ENCODE measurements around the gene MID1.

MID1 gene

GRCh38 chrX:10577853-10578252 is 42.5 kb downstream of the MID1 start:
- no peak for DNase-seq (ENCODE audit: low read depth in 2 of 3, low spot score in 1 of 3)

- DNase-seq (ENCODE audit: low read depth in 2 of 3, low spot score in 1 of 3) = no peak
Observed at GRCh38 chrX:10576777-10577447, 43.5 kb downstream of the MID1 start.

- DNase-seq (ENCODE audit: low read depth in 2 of 3, low spot score in 1 of 3) = no peak
Observed at GRCh38 chrX:10576186-10576585, 44.2 kb downstream of the MID1 start.

DNA sequence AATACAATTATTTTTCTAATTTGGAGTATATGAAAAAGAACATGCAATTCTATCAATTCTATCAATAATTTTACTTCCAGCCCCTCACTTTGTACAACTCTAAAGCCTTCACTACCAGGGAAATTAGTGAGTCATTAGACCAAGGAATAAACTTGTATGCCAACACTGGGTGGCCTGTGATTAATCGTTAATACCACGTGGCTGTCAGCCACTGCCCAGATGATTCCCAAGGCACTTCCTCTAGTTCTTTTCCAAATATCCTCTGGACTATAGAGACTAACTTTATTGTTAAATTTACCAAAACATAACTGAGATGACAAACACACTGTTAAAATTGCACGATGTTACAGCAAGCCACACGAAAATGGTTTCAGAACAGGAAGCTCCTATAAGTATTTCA is 45.7 kb downstream of the MID1 start:
- DNase-seq (ENCODE audit: low read depth in 2 of 3, low spot score in 1 of 3) = no peak

GRCh38 chrX:10571260-10571659 is 49.1 kb downstream of the MID1 start:
- no peak for DNase-seq (ENCODE audit: low read depth in 2 of 3, low spot score in 1 of 3)

- DNase-seq (ENCODE audit: low read depth in 2 of 3, low spot score in 1 of 3) = no peak
Observed at GRCh38 chrX:10570601-10571000, 49.8 kb downstream of the MID1 start.

DNA sequence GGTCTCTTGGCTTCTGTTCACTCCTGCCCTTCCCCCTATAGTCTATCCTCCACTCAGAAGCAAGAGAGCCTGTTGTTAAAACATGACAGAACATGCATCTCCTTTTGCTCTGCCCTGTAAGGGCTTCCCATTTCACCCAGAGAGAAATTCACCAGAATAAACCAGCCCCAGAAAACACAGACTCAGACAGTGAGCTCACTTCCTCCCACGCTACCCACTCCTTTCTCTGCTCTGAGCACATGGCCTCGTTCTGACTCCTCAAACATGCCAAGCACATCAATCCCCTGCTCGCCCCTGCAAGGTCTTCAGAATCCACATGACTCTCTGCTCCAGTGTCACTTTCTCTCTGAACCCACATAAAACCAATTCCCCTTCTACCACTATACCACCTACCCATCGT is 50.4 kb downstream of the MID1 start:
- no peak for DNase-seq (ENCODE audit: low read depth in 2 of 3, low spot score in 1 of 3)

DNA sequence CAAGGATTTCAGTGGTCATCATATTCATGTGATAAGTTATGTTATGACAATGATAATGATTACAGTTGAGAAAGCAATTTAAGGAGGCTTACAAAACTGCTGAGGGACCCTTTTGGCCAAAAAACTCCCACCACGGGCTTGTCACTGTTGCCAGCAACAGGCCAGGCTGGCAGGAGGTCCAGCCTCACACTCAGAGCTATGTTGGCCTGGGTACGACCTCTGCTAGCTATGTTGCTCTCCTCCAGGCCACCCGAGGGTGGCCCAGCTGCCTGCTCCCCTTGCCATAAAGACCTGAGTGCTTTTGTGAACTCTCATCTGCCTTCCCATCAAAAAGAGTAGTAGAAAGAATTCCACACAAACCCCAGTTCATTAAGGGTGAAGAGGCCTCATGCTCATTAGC is 52.0 kb downstream of the MID1 start:
- no peak for DNase-seq (ENCODE audit: low read depth in 2 of 3, low spot score in 1 of 3)

GRCh38 chrX:10567136-10567535 is 53.2 kb downstream of the MID1 start:
- DNase-seq (ENCODE audit: low read depth in 2 of 3, low spot score in 1 of 3) = no peak

- DNase-seq (ENCODE audit: low read depth in 2 of 3, low spot score in 1 of 3) = no peak
Observed at GRCh38 chrX:10566716-10567097, 53.7 kb downstream of the MID1 start.

DNA sequence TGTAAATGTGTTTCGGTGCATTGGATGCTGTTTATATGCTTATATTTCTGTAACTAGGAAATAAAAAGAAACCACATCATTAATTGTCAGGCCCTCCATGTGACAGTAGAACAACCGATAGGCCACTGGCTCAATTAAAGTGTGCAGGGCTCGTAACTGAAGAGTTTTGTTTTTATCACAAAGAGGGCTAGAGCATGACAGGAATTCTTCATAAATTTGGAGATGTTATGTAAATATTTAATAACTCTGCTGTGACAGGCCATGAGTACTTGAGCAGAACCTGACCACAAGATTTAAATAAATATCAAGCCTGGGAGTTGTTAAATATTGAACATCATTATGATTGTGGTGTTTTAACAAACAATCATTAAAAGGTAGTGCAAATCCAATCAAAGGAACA is 55.9 kb downstream of the MID1 start:
- DNase-seq (ENCODE audit: low read depth in 2 of 3, low spot score in 1 of 3) = no peak

DNA sequence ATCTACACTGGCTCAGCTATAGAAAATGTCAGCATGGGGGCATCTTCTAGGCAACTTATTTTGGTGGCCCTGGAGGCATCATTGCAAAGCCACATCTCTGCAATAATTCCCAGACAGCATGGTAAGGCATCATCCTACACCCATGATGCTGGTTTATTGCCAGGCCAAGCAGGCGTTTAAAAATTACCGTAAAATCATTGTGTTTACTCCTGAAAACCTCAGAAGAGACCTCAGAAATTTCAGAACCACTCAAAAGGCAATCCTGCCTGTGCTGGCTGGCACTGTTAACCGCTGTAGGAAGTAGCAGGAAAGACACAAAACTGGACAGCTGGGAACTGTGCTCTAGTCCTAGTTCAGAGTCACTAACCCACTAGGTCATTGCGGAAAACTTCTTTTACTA is 63.2 kb downstream of the MID1 start:
- no peak for DNase-seq (ENCODE audit: low read depth in 2 of 3, low spot score in 1 of 3)

DNA sequence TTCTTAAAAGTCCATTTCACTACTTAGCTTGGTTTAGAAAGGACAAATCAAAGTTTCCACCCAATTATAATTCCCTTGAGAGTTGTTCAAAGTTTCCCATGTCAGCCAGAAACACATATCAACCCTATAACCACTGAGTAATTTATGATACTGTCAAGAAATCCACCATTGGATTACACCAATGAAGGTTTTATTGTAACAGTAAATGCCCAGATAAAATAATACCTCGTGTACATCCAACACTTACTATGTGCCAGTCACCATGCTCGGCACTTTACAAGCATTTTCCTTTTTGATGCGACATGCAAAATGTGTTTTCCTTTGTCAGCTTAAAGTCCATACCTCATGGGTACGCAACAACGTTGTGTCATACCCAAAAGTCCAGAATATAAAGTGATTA is 64.0 kb downstream of the MID1 start:
- no peak for DNase-seq (ENCODE audit: low read depth in 2 of 3, low spot score in 1 of 3)

DNA sequence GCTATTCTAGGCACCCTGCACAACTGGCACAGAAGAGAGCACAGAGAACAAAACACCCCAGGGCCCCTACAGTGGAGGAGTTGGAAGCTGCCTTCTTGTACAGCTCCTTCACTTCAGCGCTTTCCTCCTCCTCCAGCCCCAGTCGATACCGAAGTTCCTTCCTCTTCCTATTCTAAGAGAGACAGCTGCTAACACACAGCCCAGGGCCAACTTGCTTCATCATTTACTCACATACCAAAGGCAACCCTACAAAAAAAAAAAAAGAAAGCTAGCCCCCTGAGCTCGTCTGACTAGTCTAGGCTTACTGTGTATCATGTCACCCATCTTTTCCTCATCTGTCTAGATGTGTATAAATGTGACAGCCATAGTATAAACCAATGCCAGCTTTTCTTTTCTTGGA is 64.5 kb downstream of the MID1 start:
- no peak for DNase-seq (ENCODE audit: low read depth in 2 of 3, low spot score in 1 of 3)

GRCh38 chrX:10554612-10555270 is 65.6 kb downstream of the MID1 start:
- no peak for DNase-seq (ENCODE audit: low read depth in 2 of 3, low spot score in 1 of 3)

- no peak for DNase-seq (ENCODE audit: low read depth in 2 of 3, low spot score in 1 of 3)
Observed at GRCh38 chrX:10549280-10549679, 71.1 kb downstream of the MID1 start.

DNA sequence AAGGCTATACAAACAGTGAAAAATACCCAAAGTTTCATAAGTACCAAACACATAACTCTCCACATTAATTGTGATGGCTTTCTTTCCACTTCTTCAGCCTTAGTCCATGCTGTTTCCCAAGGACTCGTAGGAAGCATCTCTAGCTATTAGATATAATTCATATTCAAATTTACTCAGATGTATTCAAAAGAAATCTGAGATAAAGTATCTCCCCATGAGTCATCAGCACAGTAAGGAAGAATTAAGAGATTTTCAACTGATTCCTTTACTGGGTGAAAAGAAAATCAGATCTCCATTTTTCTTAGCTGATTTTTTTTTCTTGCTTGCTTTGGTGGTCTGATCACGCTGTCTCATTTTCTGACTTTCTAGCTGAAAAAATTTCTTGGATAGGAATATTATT is 71.7 kb downstream of the MID1 start:
- DNase-seq (ENCODE audit: low read depth in 2 of 3, low spot score in 1 of 3) = no peak

GRCh38 chrX:10545882-10546281 is 74.5 kb downstream of the MID1 start:
- DNase-seq (ENCODE audit: low read depth in 2 of 3, low spot score in 1 of 3) = no peak

DNA sequence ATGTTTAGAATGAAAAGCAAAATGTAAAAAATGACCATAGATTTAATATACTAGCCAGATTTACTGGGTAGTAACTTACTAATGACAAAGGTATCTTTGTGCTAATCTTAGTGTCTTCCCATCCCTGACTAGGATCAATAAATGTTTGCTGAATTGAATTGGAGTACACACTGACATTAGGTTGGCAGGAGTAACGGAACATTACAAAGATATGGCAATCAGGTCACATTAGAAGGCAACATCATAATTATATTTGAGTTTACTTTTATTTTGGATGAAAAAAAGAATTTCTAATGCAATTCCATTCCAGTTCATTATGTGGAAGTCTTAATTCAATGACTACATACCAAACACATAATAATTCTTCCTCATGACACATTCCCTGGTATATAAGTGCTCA is 77.8 kb downstream of the MID1 start:
- DNase-seq (ENCODE audit: low read depth in 2 of 3, low spot score in 1 of 3) = no peak

DNA sequence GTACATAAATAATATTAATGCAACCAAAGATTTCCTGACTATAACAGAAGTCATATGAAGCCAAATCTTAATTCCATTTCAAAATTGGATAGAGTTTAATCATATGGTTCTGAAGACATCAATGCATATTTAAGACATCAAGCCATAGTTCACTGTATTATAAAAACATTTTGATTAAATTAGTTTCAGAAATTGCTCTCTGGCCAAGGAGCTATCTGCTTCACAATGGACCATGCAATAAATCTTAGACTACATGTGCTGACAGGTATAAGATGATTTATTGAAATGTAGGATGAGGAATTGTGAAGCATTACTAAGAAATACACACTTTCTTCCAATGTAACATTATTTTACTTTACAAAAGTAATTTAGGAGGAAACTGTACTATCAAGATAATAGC is 81.6 kb downstream of the MID1 start:
- no peak for DNase-seq (ENCODE audit: low read depth in 2 of 3, low spot score in 1 of 3)

DNA sequence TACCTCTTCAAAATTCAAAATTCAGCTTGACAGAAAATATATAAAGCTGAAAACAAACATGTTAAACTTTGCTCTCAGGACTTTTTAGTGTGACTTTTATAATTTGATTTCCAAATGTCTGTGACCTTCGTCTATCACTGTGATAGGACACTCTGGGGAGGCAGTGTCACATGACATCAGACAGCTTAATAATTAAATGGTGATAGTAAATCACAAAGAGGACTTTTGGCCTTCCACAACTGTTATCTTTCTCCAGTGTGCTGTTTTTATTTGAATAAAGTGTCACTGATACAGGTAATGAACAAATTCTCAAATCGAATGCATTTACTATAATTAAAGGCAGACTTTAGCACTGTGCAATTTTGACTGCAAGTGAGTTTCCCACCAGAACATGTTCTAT is 83.1 kb downstream of the MID1 start:
- no peak for DNase-seq (ENCODE audit: low read depth in 2 of 3, low spot score in 1 of 3)

DNA sequence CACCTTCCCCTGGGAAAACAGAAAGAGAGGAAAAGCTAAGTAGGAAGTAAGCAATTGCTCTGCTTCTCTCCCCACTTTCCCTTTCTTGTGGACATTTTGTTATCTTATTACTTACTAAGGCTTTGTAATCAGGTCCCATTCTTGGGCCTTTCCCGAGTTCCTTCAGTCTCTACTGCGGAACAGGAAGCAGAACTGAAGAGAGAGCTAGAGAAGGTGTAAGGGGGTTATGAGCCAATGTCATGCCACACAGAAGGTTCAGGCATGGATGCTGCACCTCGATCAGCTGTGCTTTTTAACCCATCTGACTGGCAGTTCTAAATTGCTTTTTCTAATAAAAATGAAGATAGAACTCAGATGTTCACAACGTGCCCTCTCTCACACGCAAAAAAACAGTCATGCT is 83.6 kb downstream of the MID1 start:
- no peak for DNase-seq (ENCODE audit: low read depth in 2 of 3, low spot score in 1 of 3)

DNA sequence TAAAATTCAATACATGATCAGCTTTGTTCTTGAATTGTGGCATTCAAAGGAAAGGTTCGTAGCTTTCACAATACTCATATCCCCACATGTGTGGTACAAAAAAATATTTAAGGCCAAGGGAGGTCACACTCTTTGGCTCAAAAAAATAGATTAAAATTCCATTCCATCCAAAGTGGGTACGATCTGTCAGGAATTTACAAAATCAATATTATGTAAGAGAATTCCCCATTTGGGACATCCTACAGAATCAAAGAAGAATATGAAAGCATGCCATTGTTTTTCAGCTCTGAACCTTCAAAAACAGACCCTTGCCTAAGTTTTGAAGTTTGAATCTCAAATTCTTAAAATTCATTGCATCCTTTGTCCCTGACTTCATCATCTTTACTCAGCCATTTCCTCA is 85.8 kb downstream of the MID1 start:
- DNase-seq (ENCODE audit: low read depth in 2 of 3, low spot score in 1 of 3) = no peak
